AML-193 (cell line): ENCODE measurements around the gene DUSP9.
"Not testable (repeated sequence)": the region's sequence is repeated elsewhere in the genome, so short reads cannot be mapped to it uniquely, and the experiment has no call there.

Source experiments
- DNase-seq, 2 experiments: peaks; one replicate each; lab custom pipeline; 2025; lab: John Stamatoyannopoulos, UW

The DUSP9 gene

GRCh38 chrX:153691032-153691827 lies 44.2 kb downstream of the DUSP9 start:
- DNase-seq, result not testable (repeated sequence)

GRCh38 chrX:153692003-153692402 lies 45.0 kb downstream of the DUSP9 start:
- no peak for DNase-seq

- no peak for DNase-seq
These were observed 45.7 kb downstream of the DUSP9 start for GRCh38 chrX:153692611-153693156.

GRCh38 chrX:153693216-153694086 lies 46.4 kb downstream of the DUSP9 start:
- DNase-seq, result no peak

- not testable (repeated sequence) for DNase-seq
These were observed 47.3 kb downstream of the DUSP9 start for GRCh38 chrX:153694256-153694655.

- DNase-seq, result no peak
These were observed 47.8 kb downstream of the DUSP9 start for GRCh38 chrX:153694687-153695270.

GRCh38 chrX:153696100-153696499 lies 49.1 kb downstream of the DUSP9 start:
- no peak for DNase-seq

GRCh38 chrX:153696538-153696937 lies 49.5 kb downstream of the DUSP9 start:
- not testable (repeated sequence) for DNase-seq

GRCh38 chrX:153696986-153697722 lies 50.2 kb downstream of the DUSP9 start:
- DNase-seq, result not testable (repeated sequence)

GRCh38 chrX:153697924-153698865 lies 51.2 kb downstream of the DUSP9 start:
- DNase-seq, result no peak

GRCh38 chrX:153699210-153699783 lies 52.3 kb downstream of the DUSP9 start:
- DNase-seq, result not testable (repeated sequence)

GRCh38 chrX:153699784-153700371 lies 52.9 kb downstream of the DUSP9 start:
- not testable (repeated sequence) for DNase-seq

- no peak for DNase-seq
These were observed 53.5 kb downstream of the DUSP9 start for GRCh38 chrX:153700376-153700945.
